HepG2 (cell line): ENCODE measurements around the gene MAFF. TPM values are rescaled to one million over a fixed set of nuclear protein-coding genes. Genes with fewer than 3 reads are reported as not detected.

Experiments
- ATF6 ChIP-seq: sonication (generic); formaldehyde crosslinking; conservative IDR thresholded peaks from 2 replicates; pipeline ENCODE4 v1.4.0; 2020; ENCODE audit warnings: missing genetic modification reagents
- ATM ChIP-seq: fragments of 450-650 bp; IDR thresholded peaks from 2 replicates; pipeline ENCODE4 v1.7.1; 2017; ENCODE audit warnings: mild to moderate bottlenecking, borderline replicate concordance
- CTCF ChIP-seq: sonication (generic); formaldehyde crosslinking; IDR thresholded peaks from 2 replicates; pipeline ENCODE4 v1.5.0; 2020; ENCODE audit warnings: mild to moderate bottlenecking, missing genetic modification reagents, moderate library complexity
- KDM2A ChIP-seq: sonication (generic); formaldehyde crosslinking; IDR thresholded peaks from 2 replicates; pipeline ENCODE4 v1.4.0; 2020; ENCODE audit warnings: low read depth, missing genetic modification reagents, borderline replicate concordance
- MEF2D ChIP-seq: sonication (generic); formaldehyde crosslinking; IDR thresholded peaks from 2 replicates; pipeline ENCODE4 v1.5.1; 2020; ENCODE audit warnings: mild to moderate bottlenecking, missing genetic modification reagents
- NFRKB ChIP-seq: fragments of 450-650 bp; IDR thresholded peaks from 2 replicates; pipeline ENCODE4 v1.6.1; 2017
- STAG1 ChIP-seq: sonication (generic); formaldehyde crosslinking; IDR thresholded peaks from 2 replicates; pipeline ENCODE4 v1.4.0; 2020; ENCODE audit warnings: missing genetic modification reagents
- TAF15 ChIP-seq: fragments of 200-400 bp; formaldehyde crosslinking; IDR thresholded peaks from one replicate; pipeline ENCODE4 v1.6.1; 2018; ENCODE audit warnings: mild to moderate bottlenecking, low read depth, low read length; ENCODE audit not compliant: poor library complexity, severe bottlenecking
- TEAD3 ChIP-seq: optimal IDR thresholded peaks from 2 replicates; pipeline ENCODE3; 2016; ENCODE audit warnings: borderline replicate concordance
- TEF ChIP-seq: sonication (generic); formaldehyde crosslinking; IDR thresholded peaks from 2 replicates; pipeline ENCODE4 v1.5.0; 2020; ENCODE audit warnings: missing genetic modification reagents
- ZEB1 ChIP-seq: IDR thresholded peaks from 2 replicates; pipeline ENCODE4 v1.6.1; 2012; ENCODE audit warnings: mild to moderate bottlenecking, low read depth, inconsistent platforms; ENCODE audit not compliant: insufficient replicate concordance
- ZNF343 ChIP-seq: sonication (generic); formaldehyde crosslinking; IDR thresholded peaks from 2 replicates; pipeline ENCODE4 v1.4.0; 2020; ENCODE audit warnings: mild to moderate bottlenecking, missing genetic modification reagents
- ZNF598 ChIP-seq: sonication (generic); formaldehyde crosslinking; IDR thresholded peaks from 2 replicates; pipeline ENCODE4 v1.5.1; 2020; ENCODE audit warnings: mild to moderate bottlenecking, missing genetic modification reagents, borderline replicate concordance
- ZNF768 ChIP-seq: sonication (generic); formaldehyde crosslinking; IDR thresholded peaks from 2 replicates; pipeline ENCODE4 v1.4.0; 2020; ENCODE audit warnings: missing genetic modification reagents
- polyA plus RNA-seq, 8 experiments: library from polyadenylated mRNA; depleted of rRNA in 3 of 8; stranded (reverse) in 7 of 8; unstranded in 1 of 8; fragments of >200 nt; fragmentation: Illumina TruSeq in 4 of 8; extraction: Trizol in 4 of 8; gene quantifications; 2 replicates each; pipeline versions ENCODE4 v1.2.1 to v1.2.3, GENCODE V29; 2011 to 2016; ENCODE audit warnings: low read depth in 4 of 8, missing spikeins in 1 of 8, mixed read lengths in 1 of 8; ENCODE audit not compliant: insufficient read depth in 1 of 8
- total RNA-seq, 5 experiments: library from RNA; depleted of rRNA; stranded (reverse); fragments of >200 nt; fragmentation: Illumina TruSeq; extraction: Trizol; gene quantifications; 2 replicates each; pipeline ENCODE4 v1.2.3, GENCODE V29; 2016; ENCODE audit warnings: low read depth in 1 of 5

Gene MAFF
- total and polyA plus RNA-seq, 2 of the 13 experiments (the other 11 are each of a cell fraction or from before 2014, with no cell fraction given) = 5.4 to 14.3 TPM

- TF ChIP-seq NFRKB (no peak), ZNF343 (CRISPR knock-in tag) (no peak), TEF (CRISPR knock-in tag) (no peak), KDM2A (CRISPR knock-in tag) (no peak), ZNF598 (no peak), TAF15 (no peak), CTCF (CRISPR knock-in tag) (peak; percentile 48), STAG1 (CRISPR knock-in tag) (peak; percentile 31), TEAD3 (CRISPR knock-in tag) (peak; percentile 49), ATF6 (CRISPR knock-in tag) (no peak), ZEB1 (peak; percentile 67), ATM (no peak), MEF2D (CRISPR knock-in tag) (0 out of 2 replicates have a peak, but pooled peaks have one; percentile 18), ZNF768 (CRISPR knock-in tag) (peak; percentile 44; the same call in 1 of the 2 replicates)
Observed at GRCh38 chr22:38257650-38258250, 56.0 kb downstream of the MAFF start (continued).
